Upper lobe of left lung (tissue), 4 donors: ENCODE data around the gene SCNN1B.

ENCODE experiments used
- EP300 ChIP-seq, 4 donors: sonication (generic); formaldehyde crosslinking; IDR thresholded peaks; one replicate each; pipeline ENCODE4 v1.5.1; 2017; ENCODE audit warnings: antibody characterized with exemption in 4 of 4, control low read depth in 2 of 4
- POLR2A ChIP-seq, 4 donors: fragments of 450-650 bp; IDR thresholded peaks; one replicate each; pipeline ENCODE4 v1.5.1; 2016 to 2017; ENCODE audit warnings: antibody characterized with exemption in 4 of 4, mild to moderate bottlenecking in 2 of 4
- POLR2AphosphoS5 ChIP-seq, 2 donors: sonication (generic); formaldehyde crosslinking; IDR thresholded peaks; one replicate each; pipeline ENCODE4 v1.5.1; 2017; ENCODE audit warnings: antibody characterized with exemption in 2 of 2
- TF ChIP-seq, protein P1 (sequence below), 6 experiments: fragments of 450-650 bp in 4 of 6; fragments of 200-600 bp in 2 of 6; sonication (generic) in 2 of 6; IDR thresholded peaks; one replicate each; pipeline ENCODE4 v1.5.1; 2016 to 2019; ENCODE audit warnings: antibody characterized with exemption in 6 of 6

- TF ChIP-seq POLR2A (IDR thresholded peaks at IDR 0.05) (no peak), POLR2AphosphoS5 (IDR thresholded peaks at IDR 0.05) (no peak), EP300 (IDR thresholded peaks at IDR 0.05) (no peak)
- TF ChIP-seq, protein P1, sequence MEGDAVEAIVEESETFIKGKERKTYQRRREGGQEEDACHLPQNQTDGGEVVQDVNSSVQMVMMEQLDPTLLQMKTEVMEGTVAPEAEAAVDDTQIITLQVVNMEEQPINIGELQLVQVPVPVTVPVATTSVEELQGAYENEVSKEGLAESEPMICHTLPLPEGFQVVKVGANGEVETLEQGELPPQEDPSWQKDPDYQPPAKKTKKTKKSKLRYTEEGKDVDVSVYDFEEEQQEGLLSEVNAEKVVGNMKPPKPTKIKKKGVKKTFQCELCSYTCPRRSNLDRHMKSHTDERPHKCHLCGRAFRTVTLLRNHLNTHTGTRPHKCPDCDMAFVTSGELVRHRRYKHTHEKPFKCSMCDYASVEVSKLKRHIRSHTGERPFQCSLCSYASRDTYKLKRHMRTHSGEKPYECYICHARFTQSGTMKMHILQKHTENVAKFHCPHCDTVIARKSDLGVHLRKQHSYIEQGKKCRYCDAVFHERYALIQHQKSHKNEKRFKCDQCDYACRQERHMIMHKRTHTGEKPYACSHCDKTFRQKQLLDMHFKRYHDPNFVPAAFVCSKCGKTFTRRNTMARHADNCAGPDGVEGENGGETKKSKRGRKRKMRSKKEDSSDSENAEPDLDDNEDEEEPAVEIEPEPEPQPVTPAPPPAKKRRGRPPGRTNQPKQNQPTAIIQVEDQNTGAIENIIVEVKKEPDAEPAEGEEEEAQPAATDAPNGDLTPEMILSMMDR (IDR thresholded peaks at IDR 0.05): no peak
Observed at GRCh38 chr16:23359092-23359760, 57.1 kb downstream of the SCNN1B start.
